GM12878 (cell line): ENCODE results near the gene IFT25.

ENCODE experiments used
- BHLHE40 ChIP-seq, 2 experiments: fragments of 450-650 bp in 1 of 2; IDR thresholded peaks; 2 replicates each; pipeline ENCODE4 v1.6.1; 2011 to 2017; ENCODE audit warnings: low read depth in 2 of 2, borderline replicate concordance in 1 of 2, improper control_type of control experiment in 1 of 2, low read length in 1 of 2, mild to moderate bottlenecking in 1 of 2
- BMI1 ChIP-seq: fragments of 450-650 bp; IDR thresholded peaks from 2 replicates; pipeline ENCODE4 v1.6.1; 2016; ENCODE audit warnings: mild to moderate bottlenecking, moderate library complexity, borderline replicate concordance
- CEBPB ChIP-seq, 2 experiments: fragments of 150-350 bp in 1 of 2; IDR thresholded peaks; 2 replicates each; pipeline ENCODE4 v1.6.1; 2012 to 2014; ENCODE audit warnings: low read depth in 2 of 2, low read length in 2 of 2, borderline replicate concordance in 1 of 2, inconsistent platforms in 1 of 2
- IKZF1 ChIP-seq: fragments of 450-650 bp; conservative IDR thresholded peaks from 2 replicates; pipeline ENCODE4 v1.6.1; 2017; ENCODE audit warnings: antibody characterized with exemption, mild to moderate bottlenecking
- RAD21 ChIP-seq: IDR thresholded peaks from 2 replicates; pipeline ENCODE4 v1.6.1; 2011; ENCODE audit warnings: mild to moderate bottlenecking, low read depth, low read length, moderate library complexity; ENCODE audit not compliant: insufficient read depth
- REST ChIP-seq: IDR thresholded peaks from 2 replicates; pipeline ENCODE4 v1.6.1; 2012; ENCODE audit warnings: mild to moderate bottlenecking, low read depth, low read length
- TCF12 ChIP-seq: IDR thresholded peaks from 2 replicates; pipeline ENCODE4 v1.6.1; 2011; ENCODE audit warnings: low read depth, mild to moderate bottlenecking, low read length
- YY1 ChIP-seq: IDR thresholded peaks from 2 replicates; pipeline ENCODE4 v1.6.1; 2011; ENCODE audit warnings: low read depth, mild to moderate bottlenecking, low read length
- ZBTB33 ChIP-seq: fragments of 450-650 bp; IDR thresholded peaks from 2 replicates; pipeline ENCODE4 v1.6.1; 2017; ENCODE audit warnings: mild to moderate bottlenecking
- ZNF217 ChIP-seq: fragments of 450-650 bp; IDR thresholded peaks from 2 replicates; pipeline ENCODE4 v1.6.1; 2017; ENCODE audit warnings: antibody characterized with exemption, mild to moderate bottlenecking
- TF ChIP-seq, protein P1 (sequence below), 3 experiments: IDR thresholded peaks in 2 of 3; conservative IDR thresholded peaks in 1 of 3; 2 replicates each; pipeline ENCODE4 v1.5.1; 2011; ENCODE audit warnings: low read depth in 3 of 3, low read length in 3 of 3, mild to moderate bottlenecking in 3 of 3, control low read depth in 2 of 3, moderate library complexity in 2 of 3, inconsistent platforms in 1 of 3, mixed read lengths in 1 of 3; ENCODE audit not compliant: control insufficient read depth in 2 of 3, insufficient read depth in 1 of 3; ENCODE audit errors: extremely low read depth in 1 of 3

- 0 out of 2 replicates have a peak, but pooled peaks have one; percentile 6 for TF ChIP-seq YY1
- TF ChIP-seq RAD21 = 0 out of 2 replicates have a peak, but pooled peaks have one; percentile 10
- no peak for TF ChIP-seq TCF12
- TF ChIP-seq, protein P1, sequence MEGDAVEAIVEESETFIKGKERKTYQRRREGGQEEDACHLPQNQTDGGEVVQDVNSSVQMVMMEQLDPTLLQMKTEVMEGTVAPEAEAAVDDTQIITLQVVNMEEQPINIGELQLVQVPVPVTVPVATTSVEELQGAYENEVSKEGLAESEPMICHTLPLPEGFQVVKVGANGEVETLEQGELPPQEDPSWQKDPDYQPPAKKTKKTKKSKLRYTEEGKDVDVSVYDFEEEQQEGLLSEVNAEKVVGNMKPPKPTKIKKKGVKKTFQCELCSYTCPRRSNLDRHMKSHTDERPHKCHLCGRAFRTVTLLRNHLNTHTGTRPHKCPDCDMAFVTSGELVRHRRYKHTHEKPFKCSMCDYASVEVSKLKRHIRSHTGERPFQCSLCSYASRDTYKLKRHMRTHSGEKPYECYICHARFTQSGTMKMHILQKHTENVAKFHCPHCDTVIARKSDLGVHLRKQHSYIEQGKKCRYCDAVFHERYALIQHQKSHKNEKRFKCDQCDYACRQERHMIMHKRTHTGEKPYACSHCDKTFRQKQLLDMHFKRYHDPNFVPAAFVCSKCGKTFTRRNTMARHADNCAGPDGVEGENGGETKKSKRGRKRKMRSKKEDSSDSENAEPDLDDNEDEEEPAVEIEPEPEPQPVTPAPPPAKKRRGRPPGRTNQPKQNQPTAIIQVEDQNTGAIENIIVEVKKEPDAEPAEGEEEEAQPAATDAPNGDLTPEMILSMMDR (IDR thresholded peaks at IDR 0.05 in 2 of 3, conservative IDR thresholded peaks at IDR 0.05 in 1 of 3; ENCODE audit: control insufficient read depth in 2 of 3, extremely low read depth in 1 of 3, insufficient read depth in 1 of 3, low read depth in 3 of 3, low read length in 3 of 3) = peak in 2 of 3 experiments; percentile 27 to 29; a peak in 3 of 6 replicates
- TF ChIP-seq IKZF1 = no peak; the same call in none of the 2 replicates
- no peak for TF ChIP-seq BMI1
- no peak for TF ChIP-seq CEBPB (IDR thresholded peaks at IDR 0.05; ENCODE audit: borderline replicate concordance in 1 of 2, low read depth in 2 of 2, low read length in 2 of 2)
- TF ChIP-seq ZBTB33 = no peak
- no peak for TF ChIP-seq REST
- TF ChIP-seq ZNF217 = no peak
- TF ChIP-seq BHLHE40 (IDR thresholded peaks at IDR 0.05; ENCODE audit: borderline replicate concordance in 1 of 2, low read depth in 2 of 2, low read length in 1 of 2) = no peak; a peak in 2 of 4 replicates
Observed at GRCh38 chr1:53946252-53947171, 1.0 kb upstream of the IFT25 start, which contains the start of gene LRRC42.
